ENCODE results near the gene DGKZ. TPM values are rescaled to one million over a fixed set of nuclear protein-coding genes. Genes with fewer than 3 reads are reported as not detected.

Gene DGKZ
- polyA plus RNA-seq, 10 donors = 47.7 to 68.1 (median 57.1) TPM

Other genes with a start within 250 kb of the DGKZ start
- gene PHF21A, start 226.0 kb upstream of the DGKZ start, polyA plus RNA-seq (ENCODE audit: insufficient read length in 10 of 10) = 10 to 100 TPM; 26.8 to 44.2 (median 33.1) TPM
- 10 to 100 TPM; 37.6 to 62.4 (median 46.5) TPM for gene CREB3L1, start 69.8 kb upstream of the DGKZ start, polyA plus RNA-seq (ENCODE audit: insufficient read length in 10 of 10)
- gene MDK, start 34.2 kb downstream of the DGKZ start, polyA plus RNA-seq (ENCODE audit: insufficient read length in 10 of 10) = 100 to 1,000 TPM in 9 of 10 donors, 10 to 100 TPM in 1; 87.8 to 305 (median 171) TPM
- gene CHRM4, start 44.3 kb downstream of the DGKZ start, polyA plus RNA-seq (ENCODE audit: insufficient read length in 10 of 10) = under 1 TPM in 4 of 10 donors, not detected in 6; 0.08 to 0.15 (median 0.11) TPM
- 10 to 100 TPM; 10.4 to 14.6 (median 11.8) TPM for gene AMBRA1, start 246.6 kb downstream of the DGKZ start, polyA plus RNA-seq (ENCODE audit: insufficient read length in 10 of 10)

Measured in muscle of back (tissue), 10 donors.